ENCODE measurements around the gene CYP2S1. TPM values are rescaled to one million over a fixed set of nuclear protein-coding genes. Genes with fewer than 3 reads are reported as not detected.
A peak's percentile ranks its signal among the peaks of the same experiment; 100 is the strongest.

The CYP2S1 gene
- total RNA-seq, 1 donor from 2014 or later: 4.0 TPM

DNA sequence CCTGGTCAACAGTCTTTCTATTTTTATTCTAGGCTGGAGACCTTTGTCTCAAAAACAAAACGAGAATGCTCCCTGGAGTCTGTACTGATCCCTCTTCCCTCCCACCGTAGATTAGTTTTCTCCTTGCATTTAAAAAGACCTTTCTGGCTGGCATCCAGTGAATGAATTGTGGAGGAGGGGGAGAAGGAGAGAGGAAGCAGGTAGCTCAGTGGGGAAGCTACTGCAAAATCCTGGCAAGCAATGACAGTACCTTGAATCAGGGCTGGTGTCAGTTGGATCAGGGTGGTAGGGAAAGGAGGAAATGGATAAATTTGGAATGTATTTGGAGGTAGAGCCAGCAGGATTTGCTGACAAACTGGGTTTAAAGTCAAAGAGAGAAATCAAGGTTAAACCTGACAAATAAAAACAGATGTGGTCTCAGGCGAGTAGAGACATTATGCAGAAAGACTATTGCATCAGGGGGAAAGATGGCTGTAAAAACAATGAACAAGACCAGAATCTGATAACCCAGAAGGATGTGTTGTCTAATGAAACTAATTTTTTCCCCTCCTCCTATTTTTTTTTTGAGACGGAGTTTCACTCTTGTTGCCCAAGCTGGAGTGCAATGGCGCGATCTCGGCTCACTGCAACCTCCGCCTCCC is 3.5 kb upstream of the CYP2S1 start:
- Mint-ChIP-seq H3K27me3 (peaks cover 29% of the 10 kb centered on the region), H3K27ac (peak overlapping the region; percentile 4), H3K36me3 (ENCODE audit: insufficient read depth) (no peaks in the 10 kb centered on the region), H3K4me1 (ENCODE audit: low read depth) (peaks cover 15% of the 10 kb centered on the region), H3K4me3 (ENCODE audit: low read depth) (no peak overlapping the region), H3K9me3 (ENCODE audit: low read depth) (no peaks in the 10 kb centered on the region)
- DNase-seq (ENCODE audit: low spot score, unreplicated experiment): no peak
- TF ChIP-seq, protein P1, sequence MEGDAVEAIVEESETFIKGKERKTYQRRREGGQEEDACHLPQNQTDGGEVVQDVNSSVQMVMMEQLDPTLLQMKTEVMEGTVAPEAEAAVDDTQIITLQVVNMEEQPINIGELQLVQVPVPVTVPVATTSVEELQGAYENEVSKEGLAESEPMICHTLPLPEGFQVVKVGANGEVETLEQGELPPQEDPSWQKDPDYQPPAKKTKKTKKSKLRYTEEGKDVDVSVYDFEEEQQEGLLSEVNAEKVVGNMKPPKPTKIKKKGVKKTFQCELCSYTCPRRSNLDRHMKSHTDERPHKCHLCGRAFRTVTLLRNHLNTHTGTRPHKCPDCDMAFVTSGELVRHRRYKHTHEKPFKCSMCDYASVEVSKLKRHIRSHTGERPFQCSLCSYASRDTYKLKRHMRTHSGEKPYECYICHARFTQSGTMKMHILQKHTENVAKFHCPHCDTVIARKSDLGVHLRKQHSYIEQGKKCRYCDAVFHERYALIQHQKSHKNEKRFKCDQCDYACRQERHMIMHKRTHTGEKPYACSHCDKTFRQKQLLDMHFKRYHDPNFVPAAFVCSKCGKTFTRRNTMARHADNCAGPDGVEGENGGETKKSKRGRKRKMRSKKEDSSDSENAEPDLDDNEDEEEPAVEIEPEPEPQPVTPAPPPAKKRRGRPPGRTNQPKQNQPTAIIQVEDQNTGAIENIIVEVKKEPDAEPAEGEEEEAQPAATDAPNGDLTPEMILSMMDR (IDR thresholded peaks at IDR 0.05; ENCODE audit: unreplicated experiment): no peak

DNA sequence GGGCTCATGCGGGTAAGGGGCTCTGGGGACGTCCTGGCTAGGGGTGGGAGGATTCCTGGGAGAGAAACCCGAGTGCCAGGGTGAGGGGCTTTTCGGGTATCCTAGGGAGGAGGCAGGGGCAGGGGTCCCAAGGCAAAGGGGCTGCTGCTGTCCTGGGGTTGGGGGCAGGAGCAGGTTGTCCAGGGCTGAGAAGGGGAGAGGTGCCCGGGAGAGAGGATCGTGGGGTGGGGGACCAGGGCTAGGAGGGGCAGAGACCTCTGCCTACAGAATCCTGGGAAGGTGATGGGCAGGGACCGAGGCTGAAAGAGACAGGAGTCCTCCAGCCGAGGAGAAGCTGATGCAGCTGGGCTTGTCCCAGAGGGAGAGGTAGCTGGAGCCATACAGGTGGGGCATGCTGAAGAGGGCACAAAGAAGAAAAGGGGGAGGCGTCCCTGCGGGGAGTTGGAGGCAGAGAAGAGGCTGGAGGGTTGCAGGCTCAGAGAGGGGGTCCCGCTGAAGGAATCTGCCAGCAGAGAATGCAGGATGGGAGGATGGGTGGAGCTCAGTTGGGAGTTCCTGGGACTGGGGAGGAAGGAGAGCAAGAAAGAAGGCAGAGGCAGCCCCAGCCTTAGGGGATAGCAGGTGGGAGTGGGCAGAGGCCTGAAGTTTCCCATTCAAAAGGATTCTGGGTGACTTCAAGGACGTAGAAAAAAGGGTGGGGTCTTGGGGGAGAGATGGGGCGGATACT is 574 bp downstream of the CYP2S1 start:
- Mint-ChIP-seq H3K36me3 (ENCODE audit: insufficient read depth) (no peaks in the 10 kb centered on the region), H3K27me3 (peaks cover 24% of the 10 kb centered on the region), H3K4me3 (ENCODE audit: low read depth) (peak overlapping the region; percentile 69), H3K4me1 (ENCODE audit: low read depth) (peaks cover 15% of the 10 kb centered on the region), H3K27ac (peak overlapping the region; percentile 4), H3K9me3 (ENCODE audit: low read depth) (no peaks in the 10 kb centered on the region)
- TF ChIP-seq, protein P1 (IDR thresholded peaks at IDR 0.05; ENCODE audit: unreplicated experiment): no peak
- DNase-seq (ENCODE audit: low spot score, unreplicated experiment): no peak

DNA sequence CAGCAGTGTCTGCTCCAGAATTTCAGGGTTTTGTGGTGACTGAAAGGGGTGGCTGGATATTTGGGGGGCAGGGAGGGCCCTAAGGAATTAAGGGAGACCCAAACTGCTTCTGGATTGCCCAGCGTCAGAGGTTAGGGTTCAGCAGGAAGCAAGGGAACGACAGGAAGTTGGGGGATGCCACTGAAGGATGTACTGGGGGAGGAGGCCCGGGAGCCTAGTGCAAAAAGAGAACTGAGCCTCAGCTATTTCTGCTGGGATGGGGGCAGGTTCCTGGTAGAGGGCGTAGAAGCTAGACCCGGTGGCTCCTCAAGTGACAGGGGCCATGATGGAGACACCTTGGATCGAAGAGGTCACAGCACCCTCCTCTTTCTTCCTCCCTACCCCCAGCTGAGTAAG is 1.1 kb downstream of the CYP2S1 start:
- Mint-ChIP-seq H3K9me3 (ENCODE audit: low read depth) (no peaks in the 10 kb centered on the region), H3K27ac (no peak overlapping the region), H3K4me1 (ENCODE audit: low read depth) (peaks cover 15% of the 10 kb centered on the region), H3K27me3 (peaks cover 24% of the 10 kb centered on the region), H3K4me3 (ENCODE audit: low read depth) (peak overlapping the region; percentile 69), H3K36me3 (ENCODE audit: insufficient read depth) (no peaks in the 10 kb centered on the region)
- DNase-seq (ENCODE audit: low spot score, unreplicated experiment): no peak
- TF ChIP-seq, protein P1 (IDR thresholded peaks at IDR 0.05; ENCODE audit: unreplicated experiment): no peak

DNA sequence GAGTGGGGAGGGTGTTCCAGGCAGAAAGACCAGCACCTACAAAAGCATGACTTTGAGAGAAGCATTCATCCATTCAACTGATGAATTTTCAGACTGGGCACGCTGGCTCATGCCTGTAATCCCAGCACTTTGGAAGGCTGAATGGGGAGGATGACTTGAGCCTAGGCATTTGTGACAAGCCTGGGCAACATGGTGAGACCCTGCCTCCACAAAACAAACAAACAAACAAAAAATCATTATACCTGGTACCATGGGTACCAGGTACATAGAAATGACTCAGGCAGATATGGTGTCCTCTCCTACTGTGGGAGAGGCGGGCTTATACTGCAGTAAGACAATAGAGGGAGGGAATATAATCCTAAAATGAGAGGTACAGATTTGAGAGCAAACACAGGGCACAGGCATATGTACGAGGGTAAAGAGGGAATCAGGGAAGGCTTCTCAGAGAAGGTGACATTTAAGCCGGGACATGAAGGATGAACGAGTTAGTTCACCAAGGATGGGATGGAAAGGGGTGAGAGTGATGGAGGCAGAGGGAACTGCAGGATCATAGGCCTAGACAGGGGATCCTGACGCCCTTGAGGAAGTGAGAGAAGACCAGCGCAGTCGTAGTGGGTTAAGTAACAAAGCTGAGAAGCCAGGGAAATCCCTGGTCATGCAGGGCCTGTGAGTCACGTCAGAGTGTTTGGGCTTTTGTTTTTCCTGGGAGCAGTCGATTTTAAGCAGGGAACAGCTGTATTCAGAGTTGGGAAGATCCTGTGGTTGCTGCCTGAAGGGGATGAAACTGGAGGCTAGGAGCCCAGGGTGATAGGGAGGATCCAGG is 2.9 kb downstream of the CYP2S1 start:
- Mint-ChIP-seq H3K4me3 (ENCODE audit: low read depth) (no peak overlapping the region), H3K36me3 (ENCODE audit: insufficient read depth) (no peaks in the 10 kb centered on the region), H3K27me3 (peaks cover 15% of the 10 kb centered on the region), H3K9me3 (ENCODE audit: low read depth) (no peaks in the 10 kb centered on the region), H3K27ac (no peak overlapping the region), H3K4me1 (ENCODE audit: low read depth) (peaks cover 12% of the 10 kb centered on the region)
- TF ChIP-seq, protein P1 (IDR thresholded peaks at IDR 0.05; ENCODE audit: unreplicated experiment): no peak
- DNase-seq (ENCODE audit: low spot score, unreplicated experiment): no peak

DNA sequence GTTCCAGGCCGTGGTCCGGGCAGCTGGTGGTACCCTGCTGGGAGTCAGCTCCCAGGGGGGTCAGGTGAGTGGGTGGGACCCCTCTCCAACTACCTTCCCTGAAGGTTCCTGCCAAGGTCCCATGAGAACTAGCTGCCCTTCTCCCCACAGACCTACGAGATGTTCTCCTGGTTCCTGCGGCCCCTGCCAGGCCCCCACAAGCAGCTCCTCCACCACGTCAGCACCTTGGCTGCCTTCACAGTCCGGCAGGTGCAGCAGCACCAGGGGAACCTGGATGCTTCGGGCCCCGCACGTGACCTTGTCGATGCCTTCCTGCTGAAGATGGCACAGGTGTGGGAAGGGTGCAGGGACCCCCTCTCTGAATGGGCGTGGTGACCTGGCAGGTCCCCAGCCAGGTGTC is 5.5 kb downstream of the CYP2S1 start:
- TF ChIP-seq, protein P1 (IDR thresholded peaks at IDR 0.05; ENCODE audit: unreplicated experiment): no peak
- Mint-ChIP-seq H3K4me3 (ENCODE audit: low read depth) (no peak overlapping the region), H3K36me3 (ENCODE audit: insufficient read depth) (no peaks in the 10 kb centered on the region), H3K27ac (no peak overlapping the region), H3K4me1 (ENCODE audit: low read depth) (peaks cover 3% of the 10 kb centered on the region), H3K27me3 (peaks cover 6% of the 10 kb centered on the region), H3K9me3 (ENCODE audit: low read depth) (no peaks in the 10 kb centered on the region)
- DNase-seq (ENCODE audit: low spot score, unreplicated experiment): no peak

Measured in progenitor cell of endocrine pancreas (in vitro differentiated cells).